ENCODE data around the gene UNC45A.

DNA sequence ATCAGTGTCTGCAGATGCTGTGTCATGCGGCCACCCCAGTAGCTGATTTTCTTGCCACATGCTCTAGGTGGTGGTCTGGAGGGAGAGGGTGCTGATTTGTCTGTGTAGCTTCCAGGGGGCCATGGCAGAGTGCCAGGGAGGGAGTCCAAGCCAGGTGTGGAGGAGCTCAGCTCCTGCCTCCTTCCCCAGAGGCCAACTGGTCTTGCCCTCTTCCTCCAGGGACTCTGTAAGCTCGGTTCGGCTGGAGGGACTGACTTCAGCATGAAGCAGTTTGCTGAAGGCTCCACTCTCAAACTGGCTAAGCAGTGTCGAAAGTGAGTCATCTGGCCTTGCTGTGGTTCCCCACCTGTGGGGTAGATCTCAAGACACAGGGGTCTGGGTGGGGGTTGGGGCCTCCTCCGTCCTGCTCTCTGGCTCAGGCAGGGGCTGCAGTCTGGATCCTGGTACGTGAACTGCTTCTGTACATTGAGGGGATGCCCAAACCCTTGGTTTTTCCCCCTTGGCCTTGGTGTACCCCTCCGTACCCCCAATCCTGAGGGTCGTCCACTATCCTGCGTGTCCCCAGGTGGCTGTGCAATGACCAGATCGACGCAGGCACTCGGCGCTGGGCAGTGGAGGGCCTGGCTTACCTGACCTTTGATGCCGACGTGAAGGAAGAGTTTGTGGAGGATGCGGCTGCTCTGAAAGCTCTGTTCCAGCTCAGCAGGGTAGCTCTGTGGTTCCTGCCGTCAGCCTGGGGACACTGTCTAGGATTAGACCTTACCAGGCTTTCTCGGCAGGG lies 12.7 kb downstream of the UNC45A start:
- no peak for TF ChIP-seq CTCF (IDR thresholded peaks at IDR 0.05; ENCODE audit: poor library complexity)
- TF ChIP-seq EZH2 (IDR thresholded peaks at IDR 0.05; ENCODE audit: borderline replicate concordance): no peak
